H9 (cell line): Measurements from ENCODE around the gene TSPEAR. TPM values are rescaled to one million over a fixed set of nuclear protein-coding genes. Genes with fewer than 3 reads are reported as not detected.
A peak's percentile ranks its signal among the peaks of the same experiment; 100 is the strongest.
"Not testable (repeated sequence)": the region's sequence is repeated elsewhere in the genome, so short reads cannot be mapped to it uniquely, and the experiment has no call there.

Experiments
- DNase-seq: peaks from one replicate; pipeline ENCODE4 v3.0.0-alpha.2; 2017
- H2AFZ ChIP-seq: one replicate; pipeline ENCODE4 v1.6.1; 2013; ENCODE audit warnings: mild to moderate bottlenecking, low read length, control low read depth, moderate library complexity
- H2AK5ac ChIP-seq: 2 replicates; pipeline ENCODE4 v1.6.1; 2013; ENCODE audit warnings: low read length, control low read depth, mixed read lengths; ENCODE audit not compliant: insufficient read length
- H2BK120ac ChIP-seq: one replicate; pipeline ENCODE4 v1.6.1; 2013; ENCODE audit warnings: low read depth, mild to moderate bottlenecking, low read length, control low read depth, inconsistent platforms; ENCODE audit not compliant: poor library complexity, severe bottlenecking
- H2BK12ac ChIP-seq: 2 replicates; pipeline ENCODE4 v1.6.1; 2013; ENCODE audit warnings: low read length, control low read depth, mixed read lengths, low read depth; ENCODE audit not compliant: insufficient read length
- H2BK15ac ChIP-seq: 2 replicates; pipeline ENCODE4 v1.6.1; 2013; ENCODE audit warnings: low read depth, low read length, control low read depth
- H2BK20ac ChIP-seq: one replicate; pipeline ENCODE4 v1.6.1; 2013; ENCODE audit warnings: low read depth, mild to moderate bottlenecking, low read length, control low read depth, inconsistent platforms; ENCODE audit not compliant: poor library complexity, severe bottlenecking
- H2BK5ac ChIP-seq: 2 replicates; pipeline ENCODE4 v1.6.1; 2013; ENCODE audit warnings: low read length, control low read depth, mixed read lengths; ENCODE audit not compliant: insufficient read length
- H3K14ac ChIP-seq: 2 replicates; pipeline ENCODE4 v1.6.1; 2013; ENCODE audit warnings: low read length, control low read depth; ENCODE audit not compliant: insufficient read depth
- H3K18ac ChIP-seq: 2 replicates; pipeline ENCODE4 v1.6.1; 2013; ENCODE audit warnings: low read depth, mild to moderate bottlenecking, mixed read lengths, low read length, control low read depth; ENCODE audit not compliant: insufficient read length
- H3K23ac ChIP-seq: 2 replicates; pipeline ENCODE4 v1.6.1; 2013; ENCODE audit warnings: low read length, control low read depth, mixed read lengths, low read depth; ENCODE audit not compliant: insufficient read length
- H3K23me2 ChIP-seq: 2 replicates; pipeline ENCODE4 v1.6.1; 2013; ENCODE audit warnings: low read depth, mild to moderate bottlenecking, mixed read lengths, low read length, control low read depth; ENCODE audit not compliant: insufficient read length, poor library complexity, severe bottlenecking
- H3K27ac ChIP-seq: 2 replicates; pipeline ENCODE4 v1.5.1; 2013; ENCODE audit warnings: low read length, control low read depth, mixed read lengths, low read depth; ENCODE audit not compliant: insufficient read length
- H3K27me3 ChIP-seq: 2 replicates; pipeline ENCODE4 v1.6.1; 2013; ENCODE audit warnings: low read length, control low read depth, inconsistent platforms; ENCODE audit not compliant: insufficient read depth
- H3K4ac ChIP-seq: 2 replicates; pipeline ENCODE4 v1.6.1; 2013; ENCODE audit warnings: low read depth, mild to moderate bottlenecking, control low read depth, inconsistent platforms, low read length, moderate library complexity
- H3K4me1 ChIP-seq: 2 replicates; pipeline ENCODE4 v1.6.1; 2013; ENCODE audit warnings: low read length, control low read depth, inconsistent platforms; ENCODE audit not compliant: insufficient read depth
- H3K4me2 ChIP-seq: 2 replicates; pipeline ENCODE4 v1.6.1; 2013; ENCODE audit warnings: low read length, control low read depth, mixed read lengths; ENCODE audit not compliant: insufficient read length, insufficient read depth
- H3K56ac ChIP-seq: 2 replicates; pipeline ENCODE4 v1.6.1; 2013; ENCODE audit warnings: low read depth, mild to moderate bottlenecking, mixed read lengths, low read length, control low read depth; ENCODE audit not compliant: insufficient read length
- H3K79me1 ChIP-seq: 2 replicates; pipeline ENCODE4 v1.6.1; 2013; ENCODE audit warnings: low read depth, mild to moderate bottlenecking, moderate library complexity, low read length, control low read depth, inconsistent platforms; ENCODE audit not compliant: insufficient read depth, poor library complexity, severe bottlenecking
- H3K79me2 ChIP-seq: 2 replicates; pipeline ENCODE4 v1.6.1; 2013; ENCODE audit warnings: low read length, control low read depth, inconsistent platforms; ENCODE audit not compliant: insufficient read depth
- H3K9ac ChIP-seq: 2 replicates; pipeline ENCODE4 v1.6.1; 2013; ENCODE audit warnings: low read length, control low read depth, mixed read lengths; ENCODE audit not compliant: insufficient read length; ENCODE audit errors: extremely low read depth
- H3K9me3 ChIP-seq: one replicate; pipeline ENCODE4 v1.6.1; 2013; ENCODE audit warnings: low read depth, low read length, inconsistent platforms; ENCODE audit not compliant: control insufficient read depth
- H3T11ph ChIP-seq: one replicate; pipeline ENCODE4 v1.6.1; 2013; ENCODE audit warnings: mild to moderate bottlenecking, low read length, control low read depth, inconsistent platforms
- H4K20me1 ChIP-seq: one replicate; pipeline ENCODE4 v1.6.1; 2013; ENCODE audit not compliant: control insufficient read depth, insufficient read length, insufficient read depth
- H4K5ac ChIP-seq: 2 replicates; pipeline ENCODE4 v1.6.1; 2013; ENCODE audit warnings: low read depth, mild to moderate bottlenecking, mixed read lengths, low read length, control low read depth; ENCODE audit not compliant: insufficient read length
- H4K8ac ChIP-seq: replicated peaks from 2 replicates; pipeline ENCODE4 v1.6.1; 2013; ENCODE audit warnings: low read length, control low read depth, mixed read lengths, low read depth; ENCODE audit not compliant: insufficient read length
- H4K91ac ChIP-seq: 2 replicates; pipeline ENCODE4 v1.6.1; 2013; ENCODE audit warnings: low read depth, mild to moderate bottlenecking, moderate library complexity, mixed read lengths, low read length, control low read depth; ENCODE audit not compliant: insufficient read length
- H3K27ac Mint-ChIP-seq, 3 experiments: 2 replicates in 2 of 3; 3 replicates in 1 of 3; pipeline ENCODE4 v1.8.0; 2020 to 2021; ENCODE audit warnings: mixed read lengths in 3 of 3, mild to moderate bottlenecking in 1 of 3, moderate library complexity in 1 of 3
- H3K27me3 Mint-ChIP-seq: 2 replicates; pipeline ENCODE4 v1.8.0; 2021; ENCODE audit warnings: low read depth, mild to moderate bottlenecking, moderate library complexity, mixed read lengths
- H3K36me3 Mint-ChIP-seq, 3 experiments: 2 replicates in 2 of 3; 3 replicates in 1 of 3; pipeline ENCODE4 v1.8.0; 2020 to 2021; ENCODE audit warnings: low read depth in 3 of 3, mixed read lengths in 3 of 3; ENCODE audit not compliant: insufficient read depth in 1 of 3
- H3K4me1 Mint-ChIP-seq, 2 experiments: 2 replicates each; pipeline ENCODE4 v1.8.0; 2020; ENCODE audit warnings: mixed read lengths in 2 of 2
- H3K4me3 Mint-ChIP-seq, 2 experiments: 2 replicates in 1 of 2; 3 replicates in 1 of 2; pipeline ENCODE4 v1.8.0; 2020 to 2021; ENCODE audit warnings: mild to moderate bottlenecking in 2 of 2, mixed read lengths in 2 of 2, moderate library complexity in 1 of 2
- H3K9me3 Mint-ChIP-seq, 2 experiments: 2 replicates in 1 of 2; 3 replicates in 1 of 2; pipeline ENCODE4 v1.8.0; 2020; ENCODE audit warnings: mild to moderate bottlenecking in 2 of 2, mixed read lengths in 2 of 2, moderate library complexity in 1 of 2
- WGBS: extraction: QIAGEN DNeasy Blood & Tissue Kit; methylation state at CpG from one replicate; pipeline ENCODE4 v1.1.7; 2013; ENCODE audit warnings: missing lambda C conversion rate, low lambda C conversion rate, mixed read lengths; ENCODE audit not compliant: insufficient read length; ENCODE audit errors: extremely low coverage; 5-methylcytosine and 5-hydroxymethylcytosine counted together
- total RNA-seq: library from RNA; stranded (reverse); gene quantifications from 2 replicates; pipeline ENCODE4 v1.2.1, GENCODE V29; 2021
- TF ChIP-seq, protein P1 (sequence below): fragments of 200-600 bp; sonication (generic); conservative IDR thresholded peaks from 3 replicates; pipeline ENCODE4 v1.8.0; 2021; ENCODE audit warnings: antibody characterized with exemption, mild to moderate bottlenecking

TSPEAR gene
- total RNA-seq, 1 experiment from 2014 or later: 1.3 TPM

DNA sequence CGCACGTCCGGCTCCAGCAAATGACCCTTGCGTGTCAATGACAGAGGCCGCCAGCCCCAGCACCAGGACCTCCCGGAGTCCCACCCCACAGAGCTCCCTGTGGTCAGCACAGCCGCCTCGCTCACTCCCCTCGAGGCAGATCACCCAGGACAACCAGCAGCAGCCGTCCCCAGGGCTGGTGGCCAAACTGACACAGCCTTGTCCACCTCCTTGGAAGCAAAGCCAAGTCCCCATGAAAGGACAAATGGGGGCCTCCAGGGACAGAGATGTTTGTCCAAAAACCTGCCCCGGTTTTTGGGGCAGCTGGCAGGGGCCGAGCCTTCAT is 72.1 kb downstream of the TSPEAR start:
- Histone ChIP-seq H2AFZ (no peak overlapping the region), H2BK15ac (no peak overlapping the region), H4K5ac (no peak overlapping the region), H3K4me2 (no peak overlapping the region), H3K79me2 (no peaks in the 10 kb centered on the region), H2BK12ac (no peak overlapping the region), H2BK5ac (no peak overlapping the region), H3K18ac (no peak overlapping the region), H4K8ac (no peak overlapping the region), H2BK120ac (no peak overlapping the region), H3T11ph (no peak overlapping the region), H3K27me3 (no peaks in the 10 kb centered on the region), H3K56ac (no peak overlapping the region), H2AK5ac (no peak overlapping the region), H3K9ac (no peak overlapping the region), H3K4ac (no peak overlapping the region), H3K23ac (no peak overlapping the region), H3K4me1 (no peaks in the 10 kb centered on the region), H3K27ac (no peak overlapping the region), H3K14ac (no peak overlapping the region), H4K91ac (no peak overlapping the region), H3K23me2 (no peaks in the 10 kb centered on the region), H3K9me3 (no peaks in the 10 kb centered on the region), H2BK20ac (no peak overlapping the region), H3K79me1 (no peaks in the 10 kb centered on the region), H4K20me1 (no peaks in the 10 kb centered on the region)
- Mint-ChIP-seq H3K27me3 (peaks cover 12% of the 10 kb centered on the region), H3K4me1 (peaks cover 9 to 11% of the 10 kb centered on the region in 2 experiments), H3K36me3 (peaks cover 0 to 6% (median 5%) of the 10 kb centered on the region in 3 experiments; a peak in 4 of 7 replicates), H3K9me3 (peaks cover 7 to 11% of the 10 kb centered on the region in 2 experiments), H3K4me3 (no peak overlapping the region), H3K27ac (peak overlapping the region in 1 of 3 experiments; percentile 71; a peak in 1 of 7 replicates)
- no peak for DNase-seq
- WGBS: no CpG with 5 or more reads among the region's 12 CpGs
- TF ChIP-seq, protein P1, sequence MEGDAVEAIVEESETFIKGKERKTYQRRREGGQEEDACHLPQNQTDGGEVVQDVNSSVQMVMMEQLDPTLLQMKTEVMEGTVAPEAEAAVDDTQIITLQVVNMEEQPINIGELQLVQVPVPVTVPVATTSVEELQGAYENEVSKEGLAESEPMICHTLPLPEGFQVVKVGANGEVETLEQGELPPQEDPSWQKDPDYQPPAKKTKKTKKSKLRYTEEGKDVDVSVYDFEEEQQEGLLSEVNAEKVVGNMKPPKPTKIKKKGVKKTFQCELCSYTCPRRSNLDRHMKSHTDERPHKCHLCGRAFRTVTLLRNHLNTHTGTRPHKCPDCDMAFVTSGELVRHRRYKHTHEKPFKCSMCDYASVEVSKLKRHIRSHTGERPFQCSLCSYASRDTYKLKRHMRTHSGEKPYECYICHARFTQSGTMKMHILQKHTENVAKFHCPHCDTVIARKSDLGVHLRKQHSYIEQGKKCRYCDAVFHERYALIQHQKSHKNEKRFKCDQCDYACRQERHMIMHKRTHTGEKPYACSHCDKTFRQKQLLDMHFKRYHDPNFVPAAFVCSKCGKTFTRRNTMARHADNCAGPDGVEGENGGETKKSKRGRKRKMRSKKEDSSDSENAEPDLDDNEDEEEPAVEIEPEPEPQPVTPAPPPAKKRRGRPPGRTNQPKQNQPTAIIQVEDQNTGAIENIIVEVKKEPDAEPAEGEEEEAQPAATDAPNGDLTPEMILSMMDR: no peak

DNA sequence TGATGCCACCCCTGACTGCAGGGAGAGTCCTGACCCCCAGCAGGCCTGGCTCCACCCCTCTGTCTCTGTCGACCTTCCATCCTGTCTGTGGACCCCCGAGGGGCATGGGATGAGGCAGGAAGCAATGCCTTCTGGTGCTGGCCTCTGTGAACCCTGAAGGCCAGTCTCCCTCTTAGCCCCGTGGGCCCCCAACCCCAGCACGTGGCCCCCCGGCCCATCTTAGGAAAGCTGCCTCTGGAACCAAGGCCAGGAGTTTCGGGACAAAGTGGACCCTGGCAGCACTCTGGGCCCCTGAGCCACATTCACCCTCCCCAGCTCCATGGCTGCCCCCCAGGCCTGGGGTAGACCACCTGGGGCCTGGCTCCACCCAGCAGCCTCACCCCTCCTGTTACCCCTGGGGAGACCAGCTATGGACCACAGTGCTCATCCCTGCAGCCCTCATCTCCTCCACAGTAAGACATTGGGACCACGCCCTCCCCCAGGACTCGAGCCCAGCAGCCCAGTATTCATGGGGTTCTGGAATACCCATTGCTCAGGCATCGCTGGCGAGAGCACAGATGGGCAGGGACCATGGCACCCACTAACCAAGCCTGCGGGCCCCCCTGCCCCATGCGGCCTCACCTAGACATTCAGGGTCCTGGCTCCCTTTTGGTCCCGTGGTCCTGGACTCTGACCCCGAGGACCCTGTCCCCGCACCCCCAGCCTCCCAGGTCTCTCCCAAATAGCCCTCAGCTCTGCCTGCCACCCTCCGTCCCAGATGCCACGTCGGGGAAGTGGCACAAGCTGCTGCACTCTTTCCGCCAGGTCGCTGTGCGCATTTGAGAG is 72.7 kb downstream of the TSPEAR start:
- H2BK12ac ChIP-seq, H3K4me1 ChIP-seq, H3K79me2 ChIP-seq, H3K56ac ChIP-seq, H2AFZ ChIP-seq, H2BK120ac ChIP-seq, H4K8ac ChIP-seq, H3K4me2 ChIP-seq, H4K5ac ChIP-seq, H3K18ac ChIP-seq, H3K9me3 ChIP-seq, H3K36me3 Mint-ChIP-seq, H3K23ac ChIP-seq, H3K4ac ChIP-seq, H4K20me1 ChIP-seq, H2BK20ac ChIP-seq, H3T11ph ChIP-seq, H3K79me1 ChIP-seq, H3K14ac ChIP-seq, H2BK5ac ChIP-seq, H3K27ac ChIP-seq, H3K4me3 Mint-ChIP-seq, H4K91ac ChIP-seq, H2BK15ac ChIP-seq, H3K9ac ChIP-seq, H3K9me3 Mint-ChIP-seq, DNase-seq, H2AK5ac ChIP-seq, H3K27me3 ChIP-seq, H3K23me2 ChIP-seq: not testable (repeated sequence)
- Mint-ChIP-seq H3K27ac (peak overlapping the region in 1 of 3 experiments; percentile 71; a peak in 1 of 7 replicates), H3K27me3 (peaks cover 10% of the 10 kb centered on the region), H3K4me1 (peaks cover 9 to 11% of the 10 kb centered on the region in 2 experiments)
- no CpG with 5 or more reads among the region's 21 CpGs for WGBS
